ENCODE data around the gene RFX6.

The RFX6 gene

GRCh38 chr6:116877743-116878142 is 701 bp downstream of the RFX6 start:
- Mint-ChIP-seq H3K27ac (no peak overlapping the region), H3K4me3 (no peak overlapping the region), H3K9me3 (no peaks in the 10 kb centered on the region), H3K36me3 (ENCODE audit: low read depth) (no peaks in the 10 kb centered on the region), H3K27me3 (peaks cover 36% of the 10 kb centered on the region), H3K4me1 (peaks cover 8% of the 10 kb centered on the region)
- ATAC-seq (no peak), DNase-seq (no peak)

- Mint-ChIP-seq H3K4me3 (no peak overlapping the region), H3K9me3 (no peaks in the 10 kb centered on the region), H3K27me3 (peaks cover 18% of the 10 kb centered on the region), H3K4me1 (peaks cover 6% of the 10 kb centered on the region), H3K36me3 (ENCODE audit: low read depth) (no peaks in the 10 kb centered on the region), H3K27ac (no peak overlapping the region)
- DNase-seq (no peak), ATAC-seq (no peak)
Measured at GRCh38 chr6:116881236-116881635, 4.2 kb downstream of the RFX6 start.

DNA sequence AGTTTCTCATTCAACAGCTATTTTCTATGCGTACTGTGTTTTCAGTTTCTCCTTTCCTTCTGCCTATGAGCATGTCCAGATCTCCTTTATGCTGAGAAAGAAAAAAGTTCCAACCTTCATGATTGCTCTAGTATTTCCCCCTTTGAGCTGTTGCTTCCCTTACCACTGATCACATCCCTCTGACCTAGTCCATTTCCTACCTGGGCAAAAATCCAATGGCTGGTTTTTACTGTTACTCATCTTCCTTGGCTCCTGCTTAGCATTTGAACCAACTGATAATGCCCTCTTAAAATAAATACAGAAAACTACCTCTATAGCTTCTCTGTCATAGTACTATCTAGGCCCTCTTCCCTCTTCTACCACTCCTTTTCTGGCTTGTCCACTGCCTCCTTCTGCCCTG is 6.0 kb downstream of the RFX6 start:
- Mint-ChIP-seq H3K27me3 (peaks cover 2% of the 10 kb centered on the region), H3K9me3 (no peaks in the 10 kb centered on the region), H3K27ac (no peak overlapping the region), H3K4me3 (no peak overlapping the region), H3K4me1 (no peaks in the 10 kb centered on the region), H3K36me3 (ENCODE audit: low read depth) (no peaks in the 10 kb centered on the region)
- ATAC-seq (no peak), DNase-seq (no peak)

- no peak for DNase-seq
- H3K36me3 Mint-ChIP-seq (ENCODE audit: low read depth), result no peaks in the 10 kb centered on the region
Measured at GRCh38 chr6:116884530-116884929, 7.5 kb downstream of the RFX6 start.

GRCh38 chr6:116887168-116887567 is 10.1 kb downstream of the RFX6 start:
- no peak for ATAC-seq
- no peaks in the 10 kb centered on the region for H3K4me1 Mint-ChIP-seq
- H3K27ac Mint-ChIP-seq, result no peak overlapping the region
- H3K36me3 Mint-ChIP-seq (ENCODE audit: low read depth), result no peaks in the 10 kb centered on the region
- DNase-seq, result no peak
- no peaks in the 10 kb centered on the region for H3K27me3 Mint-ChIP-seq
- H3K9me3 Mint-ChIP-seq, result no peaks in the 10 kb centered on the region
- H3K4me3 Mint-ChIP-seq, result no peak overlapping the region

More at GRCh38 chr6:116884530-116884929, 7.5 kb downstream of the RFX6 start:
- no peaks in the 10 kb centered on the region for H3K9me3 Mint-ChIP-seq
- no peak for ATAC-seq
- no peaks in the 10 kb centered on the region for H3K27me3 Mint-ChIP-seq
- H3K4me3 Mint-ChIP-seq, result no peak overlapping the region
- H3K4me1 Mint-ChIP-seq, result no peaks in the 10 kb centered on the region
- no peak overlapping the region for H3K27ac Mint-ChIP-seq

DNA sequence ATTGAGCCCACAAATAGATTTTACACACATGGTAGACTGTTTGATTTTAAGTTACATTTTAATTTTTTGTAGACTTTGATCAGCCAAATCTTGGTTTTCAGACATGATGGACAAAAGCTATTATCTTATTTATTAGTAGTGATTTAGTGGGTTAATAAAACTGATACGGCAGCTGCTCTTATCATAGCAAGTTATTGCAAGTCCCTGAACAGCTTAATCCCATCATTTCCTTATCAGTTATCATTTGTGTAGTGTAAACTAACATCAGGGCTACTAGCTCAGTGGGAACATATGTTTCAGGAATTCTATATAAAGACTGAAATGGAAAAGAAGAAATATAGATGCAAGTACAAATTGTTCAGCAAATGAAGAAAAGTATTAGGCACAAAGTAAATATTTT is 10.9 kb downstream of the RFX6 start:
- Mint-ChIP-seq H3K4me1 (no peaks in the 10 kb centered on the region), H3K27ac (no peak overlapping the region)

GRCh38 chr6:116888732-116889360 is 11.8 kb downstream of the RFX6 start:
- H3K27me3 Mint-ChIP-seq, result no peaks in the 10 kb centered on the region
- no peaks in the 10 kb centered on the region for H3K36me3 Mint-ChIP-seq (ENCODE audit: low read depth)

More for the DNA sequence above, 10.9 kb downstream of the RFX6 start:
- H3K36me3 Mint-ChIP-seq (ENCODE audit: low read depth), result no peaks in the 10 kb centered on the region
- H3K9me3 Mint-ChIP-seq, result no peaks in the 10 kb centered on the region
- DNase-seq (no peak), ATAC-seq (no peak)
- no peaks in the 10 kb centered on the region for H3K27me3 Mint-ChIP-seq
- no peak overlapping the region for H3K4me3 Mint-ChIP-seq

GRCh38 chr6:116894669-116895068 is 17.6 kb downstream of the RFX6 start:
- ATAC-seq (no peak), DNase-seq (no peak)
- H3K27ac Mint-ChIP-seq, result no peak overlapping the region
- no peaks in the 10 kb centered on the region for H3K9me3 Mint-ChIP-seq
- H3K27me3 Mint-ChIP-seq, result no peaks in the 10 kb centered on the region
- H3K36me3 Mint-ChIP-seq (ENCODE audit: low read depth), result no peaks in the 10 kb centered on the region
- no peaks in the 10 kb centered on the region for H3K4me1 Mint-ChIP-seq
- H3K4me3 Mint-ChIP-seq, result no peak overlapping the region

More at GRCh38 chr6:116888732-116889360, 11.8 kb downstream of the RFX6 start:
- no peak overlapping the region for H3K27ac Mint-ChIP-seq
- H3K9me3 Mint-ChIP-seq, result no peaks in the 10 kb centered on the region
- H3K4me1 Mint-ChIP-seq, result no peaks in the 10 kb centered on the region
- no peak overlapping the region for H3K4me3 Mint-ChIP-seq
- ATAC-seq, result no peak
- no peak for DNase-seq

DNA sequence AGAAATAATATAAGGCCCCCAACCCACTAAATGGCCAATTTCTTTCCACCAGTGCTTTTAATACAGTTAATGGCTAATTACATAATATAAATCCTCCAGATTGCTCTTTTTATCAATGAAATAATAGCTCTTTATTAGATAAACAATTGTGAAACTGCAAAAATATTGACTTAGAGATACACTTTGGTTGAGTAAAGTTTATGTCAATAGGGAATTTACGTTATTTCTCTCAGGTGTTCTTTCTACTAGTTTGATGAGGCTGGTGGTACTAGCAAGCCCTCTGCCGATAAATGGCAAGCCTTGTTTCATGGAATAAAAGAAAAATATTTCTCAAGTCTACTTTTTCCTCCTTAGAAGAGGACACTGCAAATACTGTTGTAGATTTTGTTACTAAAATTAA is 18.9 kb downstream of the RFX6 start:
- no peak for DNase-seq
- Mint-ChIP-seq H3K4me1 (no peaks in the 10 kb centered on the region), H3K36me3 (ENCODE audit: low read depth) (no peaks in the 10 kb centered on the region), H3K4me3 (no peak overlapping the region), H3K27ac (no peak overlapping the region), H3K27me3 (no peaks in the 10 kb centered on the region), H3K9me3 (no peaks in the 10 kb centered on the region)
- no peak for ATAC-seq

GRCh38 chr6:116902634-116903033 is 25.6 kb downstream of the RFX6 start:
- DNase-seq (no peak), ATAC-seq (no peak)
- Mint-ChIP-seq H3K36me3 (ENCODE audit: low read depth) (no peaks in the 10 kb centered on the region), H3K9me3 (peaks cover 25% of the 10 kb centered on the region), H3K27me3 (no peaks in the 10 kb centered on the region), H3K4me3 (no peak overlapping the region), H3K27ac (no peak overlapping the region), H3K4me1 (no peaks in the 10 kb centered on the region)

GRCh38 chr6:116922853-116923548 is 46.0 kb downstream of the RFX6 start:
- H3K36me3 Mint-ChIP-seq (ENCODE audit: low read depth), result no peaks in the 10 kb centered on the region
- ATAC-seq (no peak), DNase-seq (no peak)
- H3K4me3 Mint-ChIP-seq, result no peak overlapping the region
- H3K4me1 Mint-ChIP-seq, result no peaks in the 10 kb centered on the region
- no peaks in the 10 kb centered on the region for H3K27me3 Mint-ChIP-seq
- H3K27ac Mint-ChIP-seq, result no peak overlapping the region
- H3K9me3 Mint-ChIP-seq, result no peaks in the 10 kb centered on the region

DNA sequence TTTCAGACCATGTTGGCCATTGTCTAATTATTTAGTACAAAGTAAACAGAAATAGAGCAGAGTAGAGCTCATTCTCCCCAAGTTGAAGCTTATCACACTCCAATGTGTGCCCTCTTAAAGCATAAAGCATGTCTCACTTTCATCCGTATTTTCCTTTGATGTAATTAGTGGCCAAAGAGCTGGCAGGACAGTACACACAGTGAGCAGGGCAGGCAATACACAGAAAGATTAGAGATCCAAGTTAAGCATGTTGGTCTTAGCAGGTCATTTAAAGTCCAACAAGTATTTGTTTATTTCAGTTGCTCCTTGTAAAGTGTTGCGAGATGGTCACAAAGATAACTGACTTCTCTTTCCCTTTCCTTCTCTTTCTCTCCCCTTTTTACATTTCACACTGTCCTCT is 47.2 kb downstream of the RFX6 start:
- H3K27ac Mint-ChIP-seq, result no peak overlapping the region
- H3K36me3 Mint-ChIP-seq (ENCODE audit: low read depth), result no peaks in the 10 kb centered on the region
- no peak overlapping the region for H3K4me3 Mint-ChIP-seq
- H3K9me3 Mint-ChIP-seq, result no peaks in the 10 kb centered on the region
- H3K27me3 Mint-ChIP-seq, result no peaks in the 10 kb centered on the region
- H3K4me1 Mint-ChIP-seq, result no peaks in the 10 kb centered on the region
- DNase-seq (no peak), ATAC-seq (no peak)

DNA sequence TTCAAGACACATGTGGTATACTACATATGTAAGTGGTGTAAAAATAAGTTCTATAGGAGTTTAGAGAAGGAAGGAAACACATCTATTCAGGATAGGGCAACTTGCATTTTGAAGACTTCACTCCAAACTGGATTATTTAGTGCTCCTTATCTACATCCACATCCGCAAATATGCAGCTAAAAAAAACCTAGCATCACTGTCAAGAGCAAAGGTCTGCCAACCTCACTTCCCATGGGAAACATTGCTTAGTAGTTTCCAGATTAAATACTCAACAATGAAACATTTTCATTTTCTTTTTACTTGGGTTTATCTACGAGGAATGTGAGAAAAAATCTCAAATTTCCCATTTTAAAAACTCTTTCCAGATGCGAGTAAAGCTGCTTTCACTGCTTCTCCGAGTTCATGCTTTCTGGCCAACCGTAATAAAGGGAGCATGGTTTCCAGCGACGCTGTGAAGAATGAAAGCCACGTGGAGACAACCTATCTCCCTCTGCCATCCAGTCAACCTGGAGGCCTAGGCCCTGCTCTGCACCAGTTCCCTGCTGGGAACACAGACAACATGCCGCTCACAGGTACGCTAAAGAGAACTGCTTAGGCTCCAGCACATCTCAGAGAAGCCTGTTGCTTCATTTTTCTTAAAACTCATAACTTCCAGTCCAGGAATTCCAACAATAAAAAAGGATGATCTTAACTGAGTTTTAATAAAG is 48.2 kb downstream of the RFX6 start:
- H3K27ac Mint-ChIP-seq, result no peak overlapping the region
- no peak overlapping the region for H3K4me3 Mint-ChIP-seq
- no peaks in the 10 kb centered on the region for H3K36me3 Mint-ChIP-seq (ENCODE audit: low read depth)
- no peak for DNase-seq
- H3K9me3 Mint-ChIP-seq, result no peaks in the 10 kb centered on the region
- H3K4me1 Mint-ChIP-seq, result no peaks in the 10 kb centered on the region
- no peaks in the 10 kb centered on the region for H3K27me3 Mint-ChIP-seq
- ATAC-seq, result no peak

DNA sequence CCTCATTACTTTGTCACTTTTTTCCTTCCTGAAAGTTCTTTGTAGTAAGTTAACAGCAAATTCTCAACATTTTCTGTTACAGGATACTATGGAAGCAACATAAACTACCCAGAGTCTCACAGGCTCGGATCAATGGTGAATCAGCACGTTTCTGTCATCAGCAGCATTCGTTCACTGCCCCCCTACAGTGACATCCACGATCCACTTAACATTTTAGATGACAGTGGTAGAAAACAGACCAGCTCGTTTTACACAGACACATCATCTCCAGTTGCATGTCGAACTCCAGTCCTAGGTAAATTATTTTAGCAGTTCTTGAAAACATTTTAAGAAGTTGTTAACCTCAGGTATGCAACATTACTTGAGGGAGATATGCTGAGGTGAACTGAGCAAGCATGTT is 51.6 kb downstream of the RFX6 start:
- no peak for ATAC-seq
- no peaks in the 10 kb centered on the region for H3K4me1 Mint-ChIP-seq
- H3K9me3 Mint-ChIP-seq, result no peaks in the 10 kb centered on the region
- no peak overlapping the region for H3K4me3 Mint-ChIP-seq
- no peak overlapping the region for H3K27ac Mint-ChIP-seq
- no peaks in the 10 kb centered on the region for H3K27me3 Mint-ChIP-seq
- DNase-seq, result no peak
- no peaks in the 10 kb centered on the region for H3K36me3 Mint-ChIP-seq (ENCODE audit: low read depth)

GRCh38 chr6:116929825-116930224 is 52.8 kb downstream of the RFX6 start:
- DNase-seq, result no peak
- no peaks in the 10 kb centered on the region for H3K4me1 Mint-ChIP-seq
- H3K36me3 Mint-ChIP-seq (ENCODE audit: low read depth), result no peaks in the 10 kb centered on the region
- no peak for ATAC-seq
- H3K27ac Mint-ChIP-seq, result no peak overlapping the region
- no peak overlapping the region for H3K4me3 Mint-ChIP-seq
- no peaks in the 10 kb centered on the region for H3K9me3 Mint-ChIP-seq
- H3K27me3 Mint-ChIP-seq, result no peaks in the 10 kb centered on the region
